Mucosa of stomach (tissue), 1 donor: ENCODE results near the gene ACTR5.

Experiments used
- H3K27me3 ChIP-seq: one replicate; pipeline ENCODE4 v1.7.0; 2013; ENCODE audit warnings: mild to moderate bottlenecking, low read length; ENCODE audit not compliant: control insufficient read depth, insufficient read depth
- H3K36me3 ChIP-seq: one replicate; pipeline ENCODE4 v1.7.0; 2013; ENCODE audit warnings: low read length; ENCODE audit not compliant: control insufficient read depth, insufficient read depth
- H3K4me1 ChIP-seq: one replicate; pipeline ENCODE4 v1.7.0; 2013; ENCODE audit warnings: mild to moderate bottlenecking, low read length; ENCODE audit not compliant: control insufficient read depth, insufficient read depth
- H3K4me3 ChIP-seq: one replicate; pipeline ENCODE4 v1.7.0; 2013; ENCODE audit warnings: low read length
- H3K9ac ChIP-seq: one replicate; pipeline ENCODE4 v1.7.0; 2013; ENCODE audit warnings: mild to moderate bottlenecking, low read length, moderate library complexity
- H3K9me3 ChIP-seq: one replicate; pipeline ENCODE4 v1.7.0; 2013; ENCODE audit warnings: mild to moderate bottlenecking, low read length, moderate library complexity; ENCODE audit not compliant: control insufficient read depth
- donor health status: Pancreatic carcinoma.

The ACTR5 gene

DNA sequence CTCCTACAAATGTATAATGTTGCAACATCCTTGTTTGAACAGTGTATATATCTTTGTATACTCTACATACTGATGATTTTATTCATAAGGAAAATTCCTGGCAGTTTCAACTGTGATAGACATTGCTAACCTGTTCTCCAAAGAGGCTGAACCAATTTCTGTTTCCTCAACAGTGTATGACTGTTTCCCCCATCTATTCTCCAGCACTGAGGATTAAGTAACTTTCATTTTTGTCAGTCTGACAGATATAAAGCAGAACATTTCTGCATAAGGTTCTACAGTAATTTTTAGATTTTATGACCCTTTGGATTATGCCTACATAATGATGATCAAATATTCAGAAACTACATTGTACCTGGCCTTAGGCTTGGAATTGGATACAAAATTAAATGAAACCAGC lies 67.2 kb downstream of the ACTR5 start:
- H3K36me3 ChIP-seq, result no peaks in the 10 kb centered on the region

GRCh38 chr20:38818113-38819065 lies 70.1 kb downstream of the ACTR5 start:
- Histone ChIP-seq H3K4me1 (no peaks in the 10 kb centered on the region), H3K4me3 (no peak overlapping the region), H3K9me3 (no peaks in the 10 kb centered on the region), H3K9ac (no peak overlapping the region), H3K36me3 (no peaks in the 10 kb centered on the region), H3K27me3 (no peaks in the 10 kb centered on the region)

More for the DNA sequence above, 67.2 kb downstream of the ACTR5 start:
- Histone ChIP-seq H3K4me3 (no peak overlapping the region), H3K9me3 (no peaks in the 10 kb centered on the region), H3K9ac (no peak overlapping the region), H3K27me3 (no peaks in the 10 kb centered on the region), H3K4me1 (no peaks in the 10 kb centered on the region)
